HT1080 (cell line): ENCODE results near the gene SORCS2. TPM values are rescaled to one million over a fixed set of nuclear protein-coding genes. Genes with fewer than 3 reads are reported as not detected.
A peak's percentile ranks its signal among the peaks of the same experiment; 100 is the strongest.

Experiments
- DNase-seq: peaks from one replicate; pipeline ENCODE4 v3.0.0-alpha.2; 2015; ENCODE audit warnings: low read depth
- total RNA-seq: library from RNA; depleted of rRNA; stranded (reverse); fragments of >200 nt; shearing (Covaris generic); gene quantifications from 2 replicates; pipeline ENCODE4 v1.2.3, GENCODE V29; 2014

Gene SORCS2
- total RNA-seq, 1 experiment from 2014 or later = 5.4 TPM

- no peak for DNase-seq
Observed at GRCh38 chr4:7692451-7693236, 500.3 kb downstream of the SORCS2 start.

GRCh38 chr4:7693237-7693608 lies 500.9 kb downstream of the SORCS2 start:
- DNase-seq = no peak

DNA sequence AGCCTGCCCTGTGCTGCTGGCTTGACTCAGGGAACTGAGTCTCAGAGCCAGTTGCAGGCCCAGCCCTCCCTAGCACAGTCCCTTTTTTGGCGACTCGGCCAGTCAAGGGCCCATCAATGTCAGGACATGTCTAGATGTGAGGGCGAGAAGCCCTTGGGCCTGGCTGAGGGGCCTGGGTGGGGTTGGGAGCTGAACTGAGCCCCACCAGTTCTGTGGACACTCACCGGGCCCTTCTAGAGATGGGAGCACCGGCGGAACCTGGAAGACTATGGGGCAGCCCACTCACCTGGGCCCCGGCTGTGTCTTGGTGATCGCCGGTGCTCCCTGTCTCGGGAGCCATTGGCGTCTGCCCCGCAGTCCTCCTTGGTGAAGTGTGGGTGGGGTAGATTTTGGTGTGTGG lies 501.4 kb downstream of the SORCS2 start:
- no peak for DNase-seq

DNA sequence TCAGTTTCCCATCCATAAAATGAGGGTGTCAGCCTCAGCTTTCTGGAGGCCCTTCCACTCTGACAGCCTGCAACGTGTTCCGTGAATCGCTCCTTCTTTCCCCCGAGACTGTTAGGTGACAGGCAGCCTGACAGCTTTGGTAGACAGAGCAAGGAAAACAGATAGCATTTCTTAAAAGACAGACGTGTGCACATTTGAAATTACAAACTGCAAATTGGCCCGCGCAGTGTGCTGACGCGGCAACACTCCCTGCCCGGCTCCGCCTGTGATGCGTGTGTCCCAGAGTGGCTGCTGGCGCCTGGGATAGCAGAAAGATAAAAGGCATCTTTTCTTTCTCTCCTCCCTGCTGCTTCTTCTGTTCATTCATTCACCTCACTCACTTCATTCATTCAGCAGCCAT lies 502.0 kb downstream of the SORCS2 start:
- no peak for DNase-seq

- DNase-seq = no peak
Observed at GRCh38 chr4:7697343-7697742, 505.0 kb downstream of the SORCS2 start.

DNA sequence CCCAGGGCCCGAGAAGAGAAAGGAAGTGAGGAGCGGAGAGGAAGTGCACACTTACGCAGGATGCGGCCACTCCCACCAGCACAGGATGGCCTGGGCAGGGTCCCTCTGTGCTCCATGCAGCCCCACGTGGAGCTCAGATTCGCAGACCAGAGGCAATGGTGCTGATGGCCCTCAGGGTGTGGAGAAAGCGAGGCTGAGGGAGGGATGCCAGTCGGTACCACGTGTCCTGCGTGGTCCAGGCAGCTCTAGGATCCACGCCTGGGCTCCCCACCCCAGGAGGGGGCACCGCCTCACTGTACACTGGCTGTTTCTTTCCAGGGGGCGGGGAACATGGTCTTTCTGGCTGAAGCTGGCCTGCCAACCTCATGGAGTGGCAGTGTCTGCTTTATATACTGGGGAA lies 505.5 kb downstream of the SORCS2 start:
- DNase-seq = no peak

DNA sequence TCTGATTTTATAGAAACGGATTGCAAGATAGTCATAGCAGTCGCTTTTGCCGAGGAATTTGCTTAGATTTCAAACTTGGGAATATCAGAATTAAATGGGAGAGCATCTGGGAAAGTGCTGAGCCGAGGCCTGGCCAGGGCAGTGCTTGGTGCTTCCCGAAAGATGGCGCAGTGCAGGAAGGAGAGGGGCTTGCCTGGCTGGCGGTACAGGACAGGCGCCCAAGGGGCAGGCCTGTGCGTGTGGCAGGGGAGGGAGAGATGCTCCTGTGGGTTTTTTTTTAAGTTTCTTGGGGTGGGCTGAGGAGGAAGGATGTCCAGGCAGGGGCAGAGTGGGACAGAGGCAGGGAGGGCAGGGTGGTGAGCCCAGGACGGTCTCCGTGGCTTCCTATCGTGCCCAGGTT lies 506.2 kb downstream of the SORCS2 start:
- DNase-seq = peak; percentile 45

DNA sequence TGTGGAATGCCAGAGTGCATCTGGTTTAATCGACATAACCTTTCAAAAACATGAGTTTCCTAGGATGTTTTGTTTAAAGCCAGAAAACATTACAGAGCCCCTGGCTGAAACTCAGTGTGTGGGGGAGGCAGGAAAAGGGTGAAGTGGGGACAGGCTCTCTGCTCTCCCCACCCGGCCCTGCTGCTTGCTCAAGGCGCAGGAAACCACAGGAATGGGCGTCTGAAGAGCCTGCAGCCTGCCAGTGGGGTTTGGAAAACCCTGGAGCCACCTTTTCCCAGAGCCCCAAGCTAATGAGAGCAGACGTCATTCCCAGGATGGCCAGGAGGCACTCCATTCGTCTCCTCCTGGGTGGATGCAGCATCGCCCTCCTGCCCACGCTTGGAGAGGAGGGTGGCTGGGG lies 506.7 kb downstream of the SORCS2 start:
- DNase-seq = peak; percentile 77

GRCh38 chr4:7699825-7700224 lies 507.5 kb downstream of the SORCS2 start:
- DNase-seq = no peak

- no peak for DNase-seq
Observed at GRCh38 chr4:7700665-7701064, 508.3 kb downstream of the SORCS2 start.

- DNase-seq = no peak
Observed at GRCh38 chr4:7701866-7702649, 509.7 kb downstream of the SORCS2 start.

DNA sequence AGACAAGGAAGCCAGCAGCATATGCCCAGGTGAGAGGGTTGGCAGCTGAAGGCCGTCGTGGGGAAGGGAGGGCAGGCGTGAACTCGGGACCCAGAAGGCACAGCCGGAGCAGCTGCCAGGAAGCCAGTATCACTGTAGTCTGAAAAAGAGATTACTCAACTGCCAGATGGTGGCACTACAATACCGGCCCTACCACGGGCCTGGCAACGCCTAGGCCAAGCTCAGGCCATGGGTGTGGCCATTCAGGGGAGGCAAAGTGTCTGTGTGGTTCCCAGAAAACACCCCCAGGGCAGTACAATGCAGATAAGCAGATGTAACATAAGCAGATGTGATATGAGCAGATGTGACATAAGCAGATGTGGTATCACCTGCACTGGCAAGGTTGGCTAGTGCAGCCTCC lies 511.4 kb downstream of the SORCS2 start:
- no peak for DNase-seq

DNA sequence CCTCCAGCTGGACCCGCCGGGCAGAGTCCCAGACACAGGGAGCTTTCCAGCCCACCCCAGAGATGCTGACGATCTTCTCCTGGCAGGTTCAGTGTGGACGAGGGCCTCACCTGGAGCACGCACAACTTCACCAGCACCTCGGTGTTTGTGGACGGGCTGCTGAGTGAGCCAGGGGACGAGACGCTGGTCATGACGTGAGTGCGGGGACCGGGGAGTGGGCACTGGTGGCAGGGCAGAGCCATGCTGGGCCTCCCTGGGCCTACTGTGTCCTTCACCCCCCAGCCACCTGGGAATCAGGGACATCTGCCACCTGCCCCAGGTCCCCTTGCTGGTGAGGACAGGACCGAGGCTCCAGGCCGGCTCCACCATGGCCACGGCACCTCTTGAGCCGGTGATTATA lies 511.8 kb downstream of the SORCS2 start:
- DNase-seq = no peak

DNA sequence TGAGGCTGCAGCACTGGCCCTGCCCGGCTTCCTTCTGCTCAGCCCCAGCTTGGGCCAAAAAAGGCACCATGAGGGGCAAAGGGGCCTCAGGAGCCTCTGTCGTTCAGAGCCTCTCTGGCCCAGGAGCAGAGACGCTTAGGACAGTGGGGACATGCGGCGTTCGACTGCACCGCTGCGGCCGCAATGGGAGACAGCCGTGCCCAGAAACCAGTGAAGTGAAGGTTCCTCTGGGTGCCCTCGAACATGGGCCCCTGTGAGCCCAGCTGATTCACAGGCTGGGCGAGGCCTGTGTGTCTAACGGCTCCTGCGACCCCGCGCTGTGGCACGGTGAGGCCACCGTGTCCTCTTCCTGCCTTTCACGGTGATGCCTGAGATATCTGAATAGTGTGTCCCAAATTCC lies 512.3 kb downstream of the SORCS2 start:
- DNase-seq = no peak

GRCh38 chr4:7705062-7705461 lies 512.7 kb downstream of the SORCS2 start:
- DNase-seq = no peak

GRCh38 chr4:7705593-7705992 lies 513.3 kb downstream of the SORCS2 start:
- DNase-seq = no peak

- no peak for DNase-seq
Observed at GRCh38 chr4:7708238-7708637, 515.9 kb downstream of the SORCS2 start.

DNA sequence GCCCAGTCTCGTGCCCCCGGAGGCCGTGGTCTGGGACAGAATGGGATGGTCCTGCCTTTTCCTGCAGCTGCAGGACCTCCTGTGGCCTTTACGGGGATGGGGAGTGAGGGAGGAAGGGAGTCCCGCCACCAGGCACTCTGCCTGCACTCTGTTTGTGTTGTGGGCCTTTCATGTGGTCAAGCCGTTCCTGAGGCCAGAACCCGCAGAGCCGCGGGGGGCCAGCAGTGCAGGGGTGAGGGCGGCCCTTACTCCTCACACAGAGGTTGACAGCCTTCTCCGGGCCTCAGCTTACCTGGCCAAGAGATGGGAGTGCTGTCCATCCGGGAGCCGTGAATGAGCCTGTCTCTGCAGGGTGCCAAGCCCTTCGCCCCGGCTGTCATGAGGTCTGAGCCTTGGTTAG lies 516.6 kb downstream of the SORCS2 start:
- DNase-seq = peak; percentile 60

GRCh38 chr4:7709431-7709830 lies 517.1 kb downstream of the SORCS2 start:
- no peak for DNase-seq

DNA sequence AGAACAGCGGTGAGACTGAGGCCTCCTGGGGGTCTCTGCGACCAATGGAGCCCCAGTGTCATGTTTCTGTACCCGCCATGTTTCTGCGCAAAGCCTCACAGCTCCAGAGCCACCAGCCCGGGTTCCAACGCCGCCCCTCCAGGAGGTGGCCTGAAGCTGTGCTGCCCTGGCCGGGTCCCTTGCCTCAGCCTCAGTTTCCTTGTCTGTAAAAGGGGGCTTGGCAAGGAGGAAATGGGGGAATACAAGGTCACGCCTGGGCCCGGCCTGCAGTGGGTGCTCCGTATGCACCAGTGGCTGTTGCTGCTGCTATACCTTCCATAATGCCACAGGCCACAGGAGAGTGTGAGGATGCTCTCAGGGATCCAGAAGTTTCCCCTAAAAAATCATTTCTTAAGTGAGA lies 517.8 kb downstream of the SORCS2 start:
- DNase-seq = no peak

DNA sequence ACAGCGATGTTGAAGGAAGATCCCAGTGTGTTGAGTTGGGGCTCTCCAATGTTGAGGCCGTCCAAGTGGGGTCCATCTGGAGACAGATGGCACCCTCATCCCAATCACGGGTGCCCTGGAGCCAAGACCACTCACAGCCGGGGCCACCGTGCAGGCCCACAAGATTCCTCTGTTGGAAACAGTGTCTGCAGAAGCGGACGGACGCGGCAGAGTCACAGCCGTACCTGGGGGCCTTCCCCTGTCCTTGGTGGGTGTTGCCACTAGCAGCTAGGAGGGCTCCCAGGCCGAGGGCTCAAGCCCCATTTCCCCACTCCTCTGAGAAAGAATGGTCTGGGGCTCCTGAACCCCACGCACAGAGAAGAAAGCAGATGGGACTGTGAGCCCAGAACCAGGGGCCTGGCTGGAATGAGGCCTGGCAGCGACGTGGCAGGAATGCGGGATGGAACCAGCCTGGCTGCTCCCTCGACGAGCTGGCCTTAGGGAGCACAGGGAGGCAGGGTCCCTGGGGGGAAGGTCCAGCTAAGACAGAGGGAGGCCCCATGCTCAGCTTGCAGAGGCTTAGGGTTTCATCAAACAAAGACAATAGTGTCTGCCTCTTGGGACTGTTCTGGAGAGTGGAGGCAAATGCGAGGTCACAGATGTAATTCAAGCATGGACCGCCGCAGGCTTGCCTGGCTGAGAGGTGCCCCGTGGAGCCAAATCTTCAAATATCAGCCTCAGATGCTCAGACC lies 518.4 kb downstream of the SORCS2 start:
- no peak for DNase-seq

- DNase-seq = no peak
Observed at GRCh38 chr4:7711307-7711963, 519.1 kb downstream of the SORCS2 start.
